Purkinje cell (primary cell): ENCODE results near the gene LMOD1. TPM values are rescaled to one million over a fixed set of nuclear protein-coding genes. Genes with fewer than 3 reads are reported as not detected.

Source experiments
- polyA plus RNA-seq: library from polyadenylated mRNA; unstranded; fragments of >200 nt; fragmentation: Nextera tagmentation; gene quantifications from 2 replicates; pipeline ENCODE4 v1.2.1, GENCODE V29; 2014

LMOD1 gene
- polyA plus RNA-seq = 0.34 and 1.6 TPM in 2 replicates

GRCh38 chr1:201946224-201946908, at the start of gene LMOD1:
LMOD1 (minus strand) TSS chr1:201946548; CDS start chr1:201946340, 208 bp downstream.

DNA sequence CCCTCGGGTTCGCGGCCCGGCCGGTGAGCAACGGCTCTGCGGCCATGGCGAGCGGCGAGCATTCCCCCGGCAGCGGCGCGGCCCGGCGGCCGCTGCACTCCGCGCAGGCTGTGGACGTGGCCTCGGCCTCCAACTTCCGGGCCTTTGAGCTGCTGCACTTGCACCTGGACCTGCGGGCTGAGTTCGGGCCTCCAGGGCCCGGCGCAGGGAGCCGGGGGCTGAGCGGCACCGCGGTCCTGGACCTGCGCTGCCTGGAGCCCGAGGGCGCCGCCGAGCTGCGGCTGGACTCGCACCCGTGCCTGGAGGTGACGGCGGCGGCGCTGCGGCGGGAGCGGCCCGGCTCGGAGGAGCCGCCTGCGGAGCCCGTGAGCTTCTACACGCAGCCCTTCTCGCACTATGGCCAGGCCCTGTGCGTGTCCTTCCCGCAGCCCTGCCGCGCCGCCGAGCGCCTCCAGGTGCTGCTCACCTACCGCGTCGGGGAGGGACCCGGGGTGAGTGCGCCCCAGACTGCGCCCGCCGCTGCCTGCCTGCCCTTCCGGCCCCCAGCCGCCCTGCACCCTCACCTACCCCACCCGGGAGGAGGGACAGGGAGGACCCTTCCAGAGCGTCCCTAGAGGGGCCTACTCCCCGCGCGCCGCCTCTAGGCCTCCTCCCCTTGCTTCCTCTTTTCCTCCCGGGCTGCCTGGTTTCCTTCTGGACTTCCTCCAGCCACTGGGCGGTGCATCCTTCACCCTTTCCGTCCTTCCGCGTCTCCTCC, 36.5 kb upstream of the LMOD1 start, which contains the start of gene RNPEP:
Gene RNPEP (plus strand): TSS at position 26 of the 757 bp plus-strand sequence. CDS start 19 bp downstream, at position 45.

GRCh38 chr1:201955009-201955728, 8.8 kb upstream of the LMOD1 start, which contains the start of gene TIMM17A:
TIMM17A (plus strand) TSS chr1:201955503; CDS start chr1:201955527, 24 bp downstream.

DNA sequence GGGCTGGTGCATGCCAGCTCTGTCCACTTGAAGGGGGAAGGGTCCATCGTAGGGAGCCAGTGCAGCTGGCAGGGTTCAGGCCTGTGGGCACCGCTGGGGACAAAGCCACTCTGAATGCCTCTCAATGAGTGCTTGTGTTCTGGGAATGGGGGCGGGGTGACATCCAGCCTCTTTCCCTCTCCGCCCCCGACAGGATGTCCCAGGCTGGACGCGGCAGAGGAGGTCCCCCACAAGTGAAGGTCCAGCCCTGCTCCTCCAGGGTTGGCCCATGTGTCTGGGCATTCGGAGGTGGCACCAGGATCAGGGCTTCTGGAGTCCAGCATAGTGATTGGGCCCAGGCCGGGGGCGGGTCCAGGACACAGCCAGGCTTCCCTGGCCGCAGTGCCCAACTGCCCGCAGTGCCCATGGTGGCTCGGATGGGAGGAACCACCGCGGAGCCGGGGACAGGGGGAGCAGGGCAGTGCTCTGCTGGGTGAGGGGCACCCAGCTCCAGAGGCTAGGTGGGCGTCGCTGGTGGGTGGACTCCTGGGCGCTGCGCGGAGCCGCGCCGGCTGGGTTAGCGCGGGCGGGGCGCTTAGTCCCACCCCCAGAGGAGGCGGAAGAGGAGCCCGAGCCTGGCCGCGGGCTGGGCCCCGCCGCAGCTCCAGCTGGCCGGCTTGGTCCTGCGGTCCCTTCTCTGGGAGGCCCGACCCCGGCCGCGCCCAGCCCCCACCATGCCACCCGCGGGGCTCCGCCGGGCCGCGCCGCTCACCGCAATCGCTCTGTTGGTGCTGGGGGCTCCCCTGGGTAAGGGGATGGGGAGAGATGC, 57.9 kb downstream of the LMOD1 start, which contains the start of gene SHISA4:
Gene SHISA4 (plus strand): TSS at position 617 of the 808 bp plus-strand sequence. CDS start 97 bp downstream, at position 714.

Other genes with a start within 250 kb of the LMOD1 start
- 35.8 and 42.9 TPM in 2 replicates for gene IPO9, start 117.4 kb downstream of the LMOD1 start, polyA plus RNA-seq
- 0.59 and 2.1 TPM in 2 replicates for gene SHISA4, start 57.6 kb downstream of the LMOD1 start, polyA plus RNA-seq
- 252 and 365 TPM in 2 replicates for gene TIMM17A, start 9.0 kb upstream of the LMOD1 start, polyA plus RNA-seq
- 1.8 and 4.9 TPM in 2 replicates for gene RNPEP, start 36.1 kb upstream of the LMOD1 start, polyA plus RNA-seq
- gene ELF3, start 64.0 kb upstream of the LMOD1 start, polyA plus RNA-seq = 0.59 TPM in 1 of 2 replicates, not detected in the other
- 25.0 and 33.3 TPM in 2 replicates for gene GPR37L1, start 176.4 kb upstream of the LMOD1 start, polyA plus RNA-seq
- gene ARL8A, start 198.2 kb upstream of the LMOD1 start, polyA plus RNA-seq = 9.2 and 9.3 TPM in 2 replicates
- not detected in 2 replicates for gene PTPN7, start 214.1 kb upstream of the LMOD1 start, polyA plus RNA-seq
- 4.0 and 5.7 TPM in 2 replicates for gene LGR6, start 247.3 kb upstream of the LMOD1 start, polyA plus RNA-seq